HFF-Myc (cell line): Measurements from ENCODE around the gene CMPK2.
A peak's percentile ranks its signal among the peaks of the same experiment; 100 is the strongest.

ENCODE experiments used
- DNase-seq: peaks from one replicate; pipeline ENCODE4 v3.0.0-alpha.2; 2011; ENCODE audit warnings: low read depth; ENCODE audit errors: extremely low read depth
- H3K4me3 ChIP-seq: replicated peaks from 2 replicates; pipeline ENCODE4 v1.5.1; 2011; ENCODE audit warnings: low read depth, mild to moderate bottlenecking, control low read depth, low read length
- TF ChIP-seq, protein P1 (sequence below): IDR thresholded peaks from 2 replicates; pipeline ENCODE4 v1.5.1; 2012; ENCODE audit warnings: mild to moderate bottlenecking, low read depth, low read length, control low read depth; ENCODE audit errors: missing control alignments

The CMPK2 gene

GRCh38 chr2:6865346-6866274 lies at the start of gene CMPK2:
Gene CMPK2 (minus strand): TSS chr2:6865907. CDS start chr2:6865696, 211 bp downstream.
- H3K4me3 ChIP-seq = peak within 1 kb of the TSS; percentile 48
- no peak for DNase-seq
- TF ChIP-seq, protein P1, sequence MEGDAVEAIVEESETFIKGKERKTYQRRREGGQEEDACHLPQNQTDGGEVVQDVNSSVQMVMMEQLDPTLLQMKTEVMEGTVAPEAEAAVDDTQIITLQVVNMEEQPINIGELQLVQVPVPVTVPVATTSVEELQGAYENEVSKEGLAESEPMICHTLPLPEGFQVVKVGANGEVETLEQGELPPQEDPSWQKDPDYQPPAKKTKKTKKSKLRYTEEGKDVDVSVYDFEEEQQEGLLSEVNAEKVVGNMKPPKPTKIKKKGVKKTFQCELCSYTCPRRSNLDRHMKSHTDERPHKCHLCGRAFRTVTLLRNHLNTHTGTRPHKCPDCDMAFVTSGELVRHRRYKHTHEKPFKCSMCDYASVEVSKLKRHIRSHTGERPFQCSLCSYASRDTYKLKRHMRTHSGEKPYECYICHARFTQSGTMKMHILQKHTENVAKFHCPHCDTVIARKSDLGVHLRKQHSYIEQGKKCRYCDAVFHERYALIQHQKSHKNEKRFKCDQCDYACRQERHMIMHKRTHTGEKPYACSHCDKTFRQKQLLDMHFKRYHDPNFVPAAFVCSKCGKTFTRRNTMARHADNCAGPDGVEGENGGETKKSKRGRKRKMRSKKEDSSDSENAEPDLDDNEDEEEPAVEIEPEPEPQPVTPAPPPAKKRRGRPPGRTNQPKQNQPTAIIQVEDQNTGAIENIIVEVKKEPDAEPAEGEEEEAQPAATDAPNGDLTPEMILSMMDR = no peak

- no peak overlapping the region for H3K4me3 ChIP-seq
- DNase-seq = no peak
- TF ChIP-seq, protein P1 = no peak
Measured at GRCh38 chr2:6915399-6915798, 49.7 kb upstream of the CMPK2 start.

- no peak for DNase-seq
- TF ChIP-seq, protein P1 = no peak
- no peak overlapping the region for H3K4me3 ChIP-seq
Measured at GRCh38 chr2:6914828-6915227, 49.1 kb upstream of the CMPK2 start.

- DNase-seq = no peak
- TF ChIP-seq, protein P1 = no peak
- H3K4me3 ChIP-seq = no peak overlapping the region
Measured at GRCh38 chr2:6913415-6914157, 47.9 kb upstream of the CMPK2 start.

DNA sequence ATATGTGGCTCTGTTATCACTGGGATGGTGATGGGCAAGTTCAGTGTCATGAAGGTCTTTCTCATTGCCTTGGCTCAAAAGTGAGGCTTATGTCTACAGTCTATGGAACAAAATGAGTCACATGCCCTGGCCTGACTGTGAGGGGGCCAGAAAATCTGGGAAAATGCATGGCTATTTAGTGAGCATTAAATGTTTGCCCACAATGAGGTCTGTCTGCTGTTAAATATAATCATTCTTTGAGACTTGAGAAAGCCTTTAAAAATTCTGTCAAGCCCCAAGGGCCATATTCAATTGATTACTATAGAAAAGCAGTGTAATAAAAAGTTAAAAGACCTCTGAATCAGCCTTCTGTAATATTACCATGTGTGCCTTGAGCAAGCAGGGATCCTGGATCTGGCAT lies 46.0 kb upstream of the CMPK2 start:
- no peak overlapping the region for H3K4me3 ChIP-seq
- TF ChIP-seq, protein P1 = no peak
- DNase-seq = no peak

DNA sequence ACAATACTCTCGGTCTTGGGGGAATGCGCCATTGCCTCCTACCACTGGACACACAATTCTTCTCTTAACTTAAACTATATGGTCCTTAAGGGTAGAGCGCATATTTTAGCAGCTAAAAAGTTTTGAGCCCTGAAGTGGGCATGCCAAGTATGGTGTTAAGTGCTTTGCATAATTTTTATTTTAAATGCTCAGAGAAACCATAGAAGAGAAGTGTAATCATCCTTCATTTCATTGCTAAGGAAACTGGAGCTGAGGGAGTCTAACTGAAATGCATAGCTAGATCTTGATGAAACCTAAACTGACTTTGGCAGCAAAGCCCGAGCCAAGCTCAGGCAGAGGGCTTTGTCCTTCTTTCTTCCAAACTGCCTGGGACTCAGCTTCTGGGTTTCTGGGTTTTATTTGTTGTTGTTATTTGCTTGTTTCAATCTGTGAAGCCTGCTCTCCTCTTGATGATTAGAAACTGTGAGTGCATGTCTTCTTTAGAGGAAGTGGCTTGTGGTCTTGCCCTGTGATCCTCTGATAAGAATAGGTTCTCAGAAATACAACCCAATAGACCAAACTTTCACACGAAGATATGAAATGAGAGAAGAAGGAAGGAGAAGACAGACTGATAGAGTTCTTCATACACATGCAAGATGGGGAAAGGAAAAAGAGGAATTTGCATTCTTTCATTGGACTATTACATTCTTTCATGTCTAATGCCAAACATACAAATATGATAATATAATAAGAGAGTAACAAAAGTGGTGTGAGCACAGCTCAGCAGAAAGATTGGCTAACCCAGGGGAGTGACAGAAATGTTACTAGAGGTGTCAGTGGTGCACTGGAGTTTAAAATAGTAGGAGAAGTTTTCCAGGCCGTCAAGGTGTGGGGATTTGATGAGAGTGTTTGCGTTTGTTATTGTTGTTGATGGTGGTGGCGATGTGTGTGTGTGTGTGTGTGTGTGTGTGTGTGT lies 44.0 kb upstream of the CMPK2 start:
- DNase-seq = no peak
- no peak overlapping the region for H3K4me3 ChIP-seq
- TF ChIP-seq, protein P1 = no peak
